Sciatic nerve (tissue), 2 donors: Measurements from ENCODE around the gene PAX1. TPM values are rescaled to one million over a fixed set of nuclear protein-coding genes. Genes with fewer than 3 reads are reported as not detected.

Source experiments
- ATAC-seq: fragments of 200-7000 bp; cut with Tn5 transposase; one replicate; pipeline ENCODE4 v1.9.1; 2020; ENCODE audit warnings: mild to moderate bottlenecking, moderate library complexity
- DNase-seq: peaks from one replicate; pipeline ENCODE4 v3.0.0-alpha.2; 2020; ENCODE audit warnings: low spot score
- intact Hi-C: fragments of 100-400 bp; cut with DNase I; formaldehyde crosslinking; loops from one replicate; pipeline ENCODE4 v1.14.2; 2022
- total RNA-seq: library from RNA; stranded (reverse); fragmentation: NEBNext Ultra II Directional; extraction: Animal tissue kit (Norgen Biotek cat#: 25700); gene quantifications from one replicate; pipeline ENCODE4 v1.2.1, GENCODE V29; 2021
- donor health status: DM: no; HTN: no; CAD: no.
- donor health status: DM: no; HTN: no; CAD: no.

PAX1 gene
- total RNA-seq, 1 donor from 2014 or later = 0.27 TPM

GRCh38 chr20:21715193-21715881 lies 9.9 kb downstream of the PAX1 start:
- ATAC-seq = no peak
- no peak for DNase-seq
- intact Hi-C loops = loop anchor here (10.0 kb wide), 1 partner anchor 599 kb away; no protein-coding TSS in a partner anchor

DNA sequence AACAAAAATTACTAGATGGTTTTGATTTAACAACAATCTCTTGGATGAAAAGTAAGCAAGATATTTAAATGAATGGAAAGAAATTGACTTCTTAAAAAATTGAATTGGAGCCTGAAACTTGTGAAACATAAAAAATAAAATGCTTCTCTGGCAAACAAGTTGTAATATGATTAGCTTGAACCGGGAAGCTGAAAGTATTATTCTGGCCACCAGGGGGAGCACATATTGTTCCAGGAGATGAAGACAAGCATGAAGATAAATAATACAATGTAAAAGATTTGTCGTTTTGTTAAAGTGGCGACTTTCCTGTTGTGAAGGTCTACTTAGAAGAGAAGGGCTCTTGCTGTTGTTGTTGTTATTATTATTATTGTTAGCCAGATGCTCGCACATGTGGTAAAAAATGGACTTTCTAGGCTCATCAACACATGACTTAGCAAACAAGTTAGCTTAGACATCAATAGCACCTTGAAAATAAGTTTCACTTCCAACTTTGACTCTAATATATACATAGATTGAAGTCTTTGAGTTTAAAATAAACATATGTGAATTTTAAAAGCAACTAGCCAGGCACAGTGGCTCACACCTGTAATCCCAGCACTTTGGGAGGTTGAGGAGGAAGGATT lies 14.2 kb downstream of the PAX1 start:
- DNase-seq (no peak), ATAC-seq (no peak)
- intact Hi-C loops = loop anchor here (10.0 kb wide), 1 partner anchor 595 kb away; no protein-coding TSS in a partner anchor

DNA sequence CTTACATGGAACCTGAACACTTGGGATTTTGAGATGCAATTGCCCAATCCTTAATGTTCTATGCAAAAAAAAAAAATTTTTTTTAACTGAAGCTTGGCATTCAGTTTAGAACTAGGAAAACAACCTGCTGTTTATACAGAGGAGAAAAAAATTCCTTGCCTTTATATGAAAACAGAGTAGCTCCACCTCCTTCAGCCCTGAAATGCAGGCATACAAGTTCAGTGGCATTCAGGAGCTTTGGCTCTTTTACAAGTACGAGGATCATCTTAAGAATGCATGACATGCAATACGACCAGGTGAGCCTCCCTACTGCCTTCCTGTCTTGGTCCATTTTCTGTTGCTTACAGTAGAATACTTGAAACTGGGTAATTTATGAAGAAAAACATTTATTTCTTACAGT lies 20.4 kb downstream of the PAX1 start:
- DNase-seq (no peak), ATAC-seq (no peak)
- intact Hi-C loops = no loop called here

DNA sequence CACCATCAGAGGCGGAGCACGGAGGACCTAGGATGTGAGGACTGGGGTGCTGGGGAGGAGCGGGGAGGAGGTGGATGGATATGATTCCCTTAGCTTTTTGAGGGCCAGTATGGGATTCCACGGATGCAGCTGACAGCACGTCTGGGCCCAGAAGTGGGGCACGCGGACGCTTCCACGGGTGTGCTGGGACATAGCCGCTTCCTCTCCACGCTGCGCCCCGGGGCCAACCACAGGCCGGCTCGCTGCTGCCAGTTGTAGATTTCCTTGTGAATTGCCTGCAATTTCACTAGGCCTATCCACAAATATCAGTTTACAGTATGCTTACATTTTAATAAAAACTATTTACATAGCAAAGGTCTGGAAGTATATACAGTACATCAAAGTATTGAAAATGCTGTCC lies 23.9 kb downstream of the PAX1 start:
- DNase-seq (no peak), ATAC-seq (no peak)
- intact Hi-C loops = no loop called here

DNA sequence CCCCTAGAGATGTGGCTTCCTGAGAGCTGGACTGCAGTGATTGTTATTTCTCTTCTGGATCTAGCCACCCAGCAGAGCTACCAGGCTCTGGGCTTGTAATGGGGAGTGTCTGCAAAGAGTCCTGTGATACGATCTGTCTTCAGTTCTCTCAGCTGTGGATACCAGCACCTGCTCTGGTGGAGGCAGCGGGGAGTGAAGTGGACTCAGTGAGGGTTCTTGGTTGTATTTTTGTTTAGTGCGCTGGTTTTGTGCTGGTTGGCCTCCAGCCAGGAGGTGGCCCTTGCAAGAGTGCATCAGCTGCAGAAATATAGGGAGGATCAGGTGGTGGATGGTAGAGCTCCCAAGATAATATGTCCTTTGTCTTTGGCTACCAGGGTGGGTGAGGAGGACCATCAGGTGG lies 33.7 kb downstream of the PAX1 start:
- DNase-seq (no peak), ATAC-seq (no peak)
- intact Hi-C loops = no loop called here

DNA sequence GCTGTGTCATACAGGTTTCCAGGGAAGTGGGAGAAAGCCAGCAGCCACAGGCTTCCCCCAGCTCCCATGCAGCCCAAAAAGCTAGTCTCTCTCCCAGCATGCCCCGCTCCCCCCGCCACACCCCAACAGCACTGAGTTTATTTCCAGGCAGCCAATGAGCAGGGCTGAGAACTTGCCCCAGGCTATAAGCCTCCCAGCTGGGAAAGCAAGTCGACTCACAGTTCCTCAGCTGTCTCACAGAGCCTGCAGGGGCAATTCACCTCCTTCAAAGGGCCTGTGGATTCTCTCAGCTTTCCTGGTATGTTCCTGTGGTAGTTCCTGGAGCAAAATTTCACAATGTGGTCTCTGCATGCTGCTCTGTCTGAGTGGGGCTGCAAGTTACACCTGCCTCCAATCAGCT lies 34.2 kb downstream of the PAX1 start:
- no peak for DNase-seq
- no peak for ATAC-seq
- intact Hi-C loops = no loop called here

GRCh38 chr20:21741266-21741665 lies 35.8 kb downstream of the PAX1 start:
- ATAC-seq (no peak), DNase-seq (no peak)
- intact Hi-C loops = no loop called here

- ATAC-seq (no peak), DNase-seq (no peak)
- intact Hi-C loops = no loop called here
Observed at GRCh38 chr20:21762646-21763045, 57.2 kb downstream of the PAX1 start.

DNA sequence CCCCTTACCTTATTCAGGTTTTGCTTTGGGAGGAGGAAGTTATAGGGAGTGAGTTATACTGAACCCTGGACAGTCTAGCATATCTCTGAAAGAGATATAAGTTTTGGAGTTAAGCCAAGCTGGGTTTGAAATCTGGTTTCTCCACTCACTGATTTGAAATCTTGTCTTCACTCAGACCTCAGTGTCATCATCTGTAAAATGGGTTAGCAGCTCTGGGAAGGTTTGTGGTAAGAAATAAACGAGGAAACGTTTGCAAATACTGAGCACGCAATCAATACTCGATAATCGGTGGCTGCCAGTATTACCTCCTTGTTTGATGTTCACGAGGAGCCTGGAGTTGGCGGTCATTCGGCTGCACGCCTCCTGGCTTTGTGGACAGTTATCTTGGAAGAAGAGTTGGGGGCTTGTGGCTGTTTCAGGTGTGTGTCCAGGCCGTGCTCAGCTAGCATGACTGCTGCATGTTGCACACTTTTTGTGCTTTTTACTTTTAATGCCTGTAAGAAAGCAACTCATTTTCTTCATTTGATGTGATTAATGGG lies 61.8 kb downstream of the PAX1 start:
- DNase-seq (no peak), ATAC-seq (no peak)
- intact Hi-C loops = no loop called here

GRCh38 chr20:21767739-21768223 lies 62.3 kb downstream of the PAX1 start:
- ATAC-seq = no peak
- DNase-seq = no peak
- intact Hi-C loops = no loop called here

Other genes starting within 250 kb of the PAX1 start
- gene NKX2-2, start 191.6 kb upstream of the PAX1 start, total RNA-seq = not detected